Fibroblast of lung (primary cell): ENCODE measurements around the gene CRTAC1.

Experiments
- EZH2 ChIP-seq: IDR thresholded peaks from 2 replicates; pipeline ENCODE4 v1.5.1; 2012; ENCODE audit warnings: low read length, control low read depth, mild to moderate bottlenecking; ENCODE audit errors: missing control alignments
- TF ChIP-seq, protein P1 (sequence below), 2 donors: IDR thresholded peaks in 1 of 2; conservative IDR thresholded peaks in 1 of 2; 1 replicate in 1 of 2; 2 replicates in 1 of 2; pipeline ENCODE4 v1.5.1; 2011 to 2012; ENCODE audit warnings: low read length in 2 of 2, control low read depth in 1 of 2, inconsistent platforms in 1 of 2, low read depth in 1 of 2, mild to moderate bottlenecking in 1 of 2

DNA sequence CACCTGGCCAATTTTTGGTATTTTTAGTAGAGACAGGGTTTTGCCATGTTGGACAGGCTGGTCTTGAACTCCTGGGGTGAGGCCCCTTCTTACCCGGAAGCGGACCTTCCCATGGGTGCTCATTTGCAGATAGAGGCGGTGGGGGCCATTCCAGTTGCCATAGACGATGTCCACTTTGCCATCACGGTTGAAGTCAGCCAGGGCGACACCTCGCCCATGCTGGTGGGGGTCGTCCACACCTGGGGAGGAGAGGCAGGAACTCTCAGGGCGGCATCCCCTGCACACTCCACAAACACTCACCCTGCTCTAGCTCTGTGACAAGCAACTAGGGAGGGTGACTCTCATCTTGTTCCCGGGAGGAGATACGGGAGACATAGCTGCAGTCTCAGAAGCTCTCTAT is 125.8 kb downstream of the CRTAC1 start:
- TF ChIP-seq, protein P1, sequence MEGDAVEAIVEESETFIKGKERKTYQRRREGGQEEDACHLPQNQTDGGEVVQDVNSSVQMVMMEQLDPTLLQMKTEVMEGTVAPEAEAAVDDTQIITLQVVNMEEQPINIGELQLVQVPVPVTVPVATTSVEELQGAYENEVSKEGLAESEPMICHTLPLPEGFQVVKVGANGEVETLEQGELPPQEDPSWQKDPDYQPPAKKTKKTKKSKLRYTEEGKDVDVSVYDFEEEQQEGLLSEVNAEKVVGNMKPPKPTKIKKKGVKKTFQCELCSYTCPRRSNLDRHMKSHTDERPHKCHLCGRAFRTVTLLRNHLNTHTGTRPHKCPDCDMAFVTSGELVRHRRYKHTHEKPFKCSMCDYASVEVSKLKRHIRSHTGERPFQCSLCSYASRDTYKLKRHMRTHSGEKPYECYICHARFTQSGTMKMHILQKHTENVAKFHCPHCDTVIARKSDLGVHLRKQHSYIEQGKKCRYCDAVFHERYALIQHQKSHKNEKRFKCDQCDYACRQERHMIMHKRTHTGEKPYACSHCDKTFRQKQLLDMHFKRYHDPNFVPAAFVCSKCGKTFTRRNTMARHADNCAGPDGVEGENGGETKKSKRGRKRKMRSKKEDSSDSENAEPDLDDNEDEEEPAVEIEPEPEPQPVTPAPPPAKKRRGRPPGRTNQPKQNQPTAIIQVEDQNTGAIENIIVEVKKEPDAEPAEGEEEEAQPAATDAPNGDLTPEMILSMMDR (conservative IDR thresholded peaks at IDR 0.05 in 1 of 2, IDR thresholded peaks at IDR 0.05 in 1 of 2; ENCODE audit: low read depth in 1 of 2, low read length in 2 of 2), result no peak
- no peak for TF ChIP-seq EZH2
